ENCODE data around the gene RERGL.

- TF ChIP-seq POLR2A (IDR thresholded peaks at IDR 0.05) (no peak), CTCF (IDR thresholded peaks at IDR 0.05) (no peak)
Observed at GRCh38 chr12:18045446-18045992, 44.5 kb downstream of the RERGL start.

Data from adrenal gland (tissue), 5 donors.